Left lung (tissue), 10 donors: ENCODE measurements around the gene ABTB2. TPM values are rescaled to one million over a fixed set of nuclear protein-coding genes. Genes with fewer than 3 reads are reported as not detected.
A peak's percentile ranks its signal among the peaks of the same experiment; 100 is the strongest.

Experiments
- ATAC-seq: fragments of 200-7000 bp; cut with Tn5 transposase; one replicate; pipeline ENCODE4 v1.9.1; 2020; ENCODE audit warnings: moderate library complexity
- DNase-seq, 4 donors: peaks; one replicate each; pipeline ENCODE4 v3.0.0-alpha.2; 2013 to 2020
- H3K27ac ChIP-seq, 2 donors: fragments of 200-600 bp; sonication (generic) in 1 of 2; one replicate each; pipeline versions ENCODE4 v1.5.0 to v1.8.0; 2020 to 2021
- H3K27me3 ChIP-seq, 2 donors: fragments of 200-600 bp; sonication (generic) in 1 of 2; one replicate each; pipeline versions ENCODE4 v1.5.0 to v1.8.0; 2020 to 2021
- H3K36me3 ChIP-seq, 2 donors: fragments of 200-600 bp; sonication (generic) in 1 of 2; one replicate each; pipeline versions ENCODE4 v1.5.0 to v1.8.0; 2020 to 2021
- H3K4me1 ChIP-seq, 2 donors: fragments of 200-600 bp; one replicate each; pipeline ENCODE4 v1.8.0; 2021
- H3K4me3 ChIP-seq, 2 donors: fragments of 200-600 bp; sonication (generic) in 1 of 2; one replicate each; pipeline versions ENCODE4 v1.5.0 to v1.8.0; 2020 to 2021; ENCODE audit warnings: mild to moderate bottlenecking in 1 of 2
- H3K9me3 ChIP-seq, 2 donors: fragments of 200-600 bp; sonication (generic) in 1 of 2; one replicate each; pipeline versions ENCODE4 v1.5.0 to v1.8.0; 2020 to 2021
- CTCF ChIP-seq, 2 donors: fragments of 200-600 bp; sonication (generic) in 1 of 2; IDR thresholded peaks; one replicate each; pipeline versions ENCODE4 v1.5.0 to v1.8.0; 2021; ENCODE audit warnings: antibody characterized with exemption in 2 of 2
- intact Hi-C, 2 donors: fragments of 100-400 bp; cut with DNase I; formaldehyde crosslinking; loops; one replicate each; pipeline versions ENCODE4 v1.11.2 to v1.14.2; 2022
- polyA plus RNA-seq, 6 donors: library from polyadenylated mRNA; unstranded; fragments of 120-200 nt; gene quantifications; one replicate each; pipeline ENCODE4 v1.2.1, GENCODE V29; 2013; ENCODE audit not compliant: insufficient read length in 6 of 6
- total RNA-seq, 2 donors: library from RNA; stranded (reverse); fragmentation: NEBNext Ultra II Directional; extraction: Animal tissue kit (Norgen Biotek cat#: 25700); gene quantifications; one replicate each; pipeline ENCODE4 v1.2.1, GENCODE V29; 2021
- donor health status: DM: no; HTN: yes; CAD: no.
- donor health status: DM: no; HTN: no; CAD: no.

ABTB2 gene
- total and polyA plus RNA-seq, 8 donors, result 2.4 to 6.9 (median 4.8) TPM

- DNase-seq (no peak), ATAC-seq (no peak)
- intact Hi-C loops, result loop anchor here in 1 of 2 donors (5.0 to 10.0 kb wide), 2 partner anchors 131 to 367 kb away; no protein-coding TSS in a partner anchor
- peak overlapping the region in 1 of 2 donors; percentile 18 for H3K27ac ChIP-seq
- H3K4me3 ChIP-seq, result no peak overlapping the region
- no peak for TF ChIP-seq CTCF (IDR thresholded peaks at IDR 0.05)
- peaks cover 0 to 10% of the 10 kb centered on the region in 2 donors for H3K4me1 ChIP-seq
- H3K27me3 ChIP-seq, result no peaks in the 10 kb centered on the region
- H3K36me3 ChIP-seq, result no peaks in the 10 kb centered on the region
- no peaks in the 10 kb centered on the region for H3K9me3 ChIP-seq
These were observed 6.3 kb upstream of the ABTB2 start for GRCh38 chr11:34364102-34364501.

GRCh38 chr11:34363363-34364084 lies 5.7 kb upstream of the ABTB2 start:
- H3K27me3 ChIP-seq, result no peaks in the 10 kb centered on the region
- H3K9me3 ChIP-seq, result no peaks in the 10 kb centered on the region
- H3K27ac ChIP-seq, result peak overlapping the region in 1 of 2 donors; percentile 18
- ATAC-seq, result no peak
- no peak overlapping the region for H3K4me3 ChIP-seq
- H3K36me3 ChIP-seq, result no peaks in the 10 kb centered on the region
- no peak for TF ChIP-seq CTCF (IDR thresholded peaks at IDR 0.05)
- intact Hi-C loops, result loop anchor here in 1 of 2 donors (5.0 to 10.0 kb wide), 2 partner anchors 131 to 366 kb away; no protein-coding TSS in a partner anchor
- peaks cover 5 to 16% of the 10 kb centered on the region in 2 donors for H3K4me1 ChIP-seq
- no peak for DNase-seq

- Histone ChIP-seq H3K4me3 (no peak overlapping the region), H3K27ac (no peak overlapping the region), H3K9me3 (no peaks in the 10 kb centered on the region), H3K4me1 (peaks cover 12 to 39% of the 10 kb centered on the region in 2 donors), H3K36me3 (no peaks in the 10 kb centered on the region), H3K27me3 (peaks cover 0 to 25% of the 10 kb centered on the region in 2 donors)
- ATAC-seq (no peak), DNase-seq (no peak)
- no peak for TF ChIP-seq CTCF (IDR thresholded peaks at IDR 0.05)
- intact Hi-C loops, result loop anchor here in 1 of 2 donors (5.0 to 10.0 kb wide), 2 partner anchors 135 to 363 kb away; no protein-coding TSS in a partner anchor
These were observed 2.2 kb upstream of the ABTB2 start for GRCh38 chr11:34360046-34360445.

GRCh38 chr11:34359548-34359891 lies 1.7 kb upstream of the ABTB2 start:
- no peaks in the 10 kb centered on the region for H3K9me3 ChIP-seq
- no peaks in the 10 kb centered on the region for H3K36me3 ChIP-seq
- DNase-seq, result no peak
- peaks cover 0 to 30% of the 10 kb centered on the region in 2 donors for H3K27me3 ChIP-seq
- H3K4me1 ChIP-seq, result peaks cover 12 to 39% of the 10 kb centered on the region in 2 donors
- intact Hi-C loops, result loop anchor here in 1 of 2 donors (2.0 kb wide), 1 partner anchor 185 kb away; no protein-coding TSS in a partner anchor
- H3K27ac ChIP-seq, result no peak overlapping the region
- no peak for ATAC-seq
- peak; percentile 2 to 5 for TF ChIP-seq CTCF (IDR thresholded peaks at IDR 0.05)
- peak overlapping the region in 1 of 2 donors; percentile 59 for H3K4me3 ChIP-seq
